HG03095 (cell line): ENCODE data around the gene CENPX.
"Not testable (repeated sequence)": the region's sequence is repeated elsewhere in the genome, so short reads cannot be mapped to it uniquely, and the experiment has no call there.

Experiments
- ATAC-seq: cut with Tn5 transposase; IDR thresholded peaks from one replicate; pipeline ENCODE4 v1.9.1; 2021; ENCODE audit warnings: moderate library complexity; ENCODE audit not compliant: unreplicated experiment

CENPX gene

GRCh38 chr17:81983639-81984373 lies 38.9 kb downstream of the CENPX start:
- ATAC-seq = no peak

- no peak for ATAC-seq
Observed at GRCh38 chr17:81983011-81983638, 39.6 kb downstream of the CENPX start.

GRCh38 chr17:81981511-81981910 lies 41.2 kb downstream of the CENPX start:
- ATAC-seq = not testable (repeated sequence)

- no peak for ATAC-seq
Observed at GRCh38 chr17:81980707-81981343, 41.9 kb downstream of the CENPX start.

GRCh38 chr17:81980122-81980521 lies 42.6 kb downstream of the CENPX start:
- ATAC-seq = no peak

- no peak for ATAC-seq
Observed at GRCh38 chr17:81978524-81979298, 44.0 kb downstream of the CENPX start.

- ATAC-seq = peak; percentile 82
Observed at GRCh38 chr17:81977211-81977808, 45.4 kb downstream of the CENPX start, which contains the start of gene ASPSCR1. ASPSCR1 (plus strand) TSS chr17:81977629; CDS start chr17:81977647, 18 bp downstream.

GRCh38 chr17:81976332-81977210 lies 46.1 kb downstream of the CENPX start:
- peak; percentile 4 for ATAC-seq

- ATAC-seq = no peak
Observed at GRCh38 chr17:81973432-81973831, 49.2 kb downstream of the CENPX start.

- ATAC-seq = no peak
Observed at GRCh38 chr17:81968850-81969812, 53.5 kb downstream of the CENPX start.
